A549 (cell line): Measurements from ENCODE around the gene TMEM38B. TPM values are rescaled to one million over a fixed set of nuclear protein-coding genes. Genes with fewer than 3 reads are reported as not detected.

ENCODE experiments used
- ATAC-seq, 2 experiments: fragments of 200-7000 bp in 1 of 2; fragments of >200 bp in 1 of 2; cut with Nextera tagmentation in 1 of 2; cut with Tn5 transposase in 1 of 2; 3 replicates each; pipeline versions ENCODE4 v1.8.0 to v1.9.1; 2018 to 2020; ENCODE audit warnings: mild to moderate bottlenecking in 1 of 2, moderate library complexity in 1 of 2
- CTCF ChIA-PET: fragments of 300-600 bp; sonication (Branson Sonifier 250); formaldehyde crosslinking; extraction: SDS; loops from one replicate; lab custom pipeline; 2021; ENCODE audit warnings: antibody characterized with exemption, inconsistent platforms; lab: Yijun Ruan, JAX
- POLR2A ChIA-PET: fragments of 350-600 bp; formaldehyde crosslinking; extraction: SDS; loops from one replicate; lab custom pipeline; 2021; ENCODE audit warnings: antibody characterized with exemption, inconsistent platforms; lab: Yijun Ruan, JAX
- DNase-seq, 2 experiments: peaks; one replicate each; pipeline versions ENCODE4 v3.0.0 to v3.0.0-alpha.2; 2011 to 2016; ENCODE audit warnings: low read depth in 1 of 2, low spot score in 1 of 2
- FAIRE-seq: peaks from 2 replicates; lab custom pipeline; 2011; peaks lifted over from hg19 to GRCh38; lab: Jason Lieb, UNC
- H3K27ac ChIP-seq, 2 experiments: fragments of >200 bp; sonication (Bioruptor Twin); formaldehyde crosslinking; 3 replicates each; pipeline ENCODE4 v1.5.1; 2016 to 2017
- H3K4me1 ChIP-seq: fragments of >200 bp; sonication (Bioruptor Twin); formaldehyde crosslinking; 3 replicates; pipeline ENCODE4 v1.6.1; 2016
- H3K4me2 ChIP-seq: fragments of >200 bp; sonication (Bioruptor Twin); formaldehyde crosslinking; 3 replicates; pipeline ENCODE4 v1.6.1; 2016
- H3K4me3 ChIP-seq: fragments of >200 bp; sonication (Bioruptor Twin); formaldehyde crosslinking; 3 replicates; pipeline ENCODE4 v1.5.1; 2016
- H3K9me3 ChIP-seq: fragments of >200 bp; sonication (Bioruptor Twin); formaldehyde crosslinking; 3 replicates; pipeline ENCODE4 v1.6.1; 2016
- BHLHE40 ChIP-seq: IDR thresholded peaks from 2 replicates; pipeline ENCODE4 v1.6.1; 2012; ENCODE audit warnings: low read depth, low read length, inconsistent platforms
- CBX8 ChIP-seq: fragments of 200-600 bp; sonication (generic); IDR thresholded peaks from 2 replicates; pipeline ENCODE4 v1.6.1; 2016
- CEBPB ChIP-seq, 2 experiments: fragments of >200 bp in 1 of 2; sonication (Bioruptor Twin) in 1 of 2; formaldehyde crosslinking in 1 of 2; IDR thresholded peaks; 2 replicates each; pipeline ENCODE4 v1.6.1; 2012 to 2016
- CHD4 ChIP-seq: fragments of 200-600 bp; sonication (generic); IDR thresholded peaks from 2 replicates; pipeline ENCODE4 v1.6.1; 2016; ENCODE audit warnings: antibody characterized with exemption, mild to moderate bottlenecking, borderline replicate concordance
- CTCF ChIP-seq: fragments of >200 bp; sonication (Bioruptor Twin); formaldehyde crosslinking; IDR thresholded peaks from 3 replicates; pipeline ENCODE4 v1.5.1; 2016
- EHMT2 ChIP-seq: fragments of 200-600 bp; sonication (generic); IDR thresholded peaks from 2 replicates; pipeline ENCODE4 v1.6.1; 2016; ENCODE audit warnings: antibody characterized with exemption, low read depth, mild to moderate bottlenecking, moderate library complexity
- FOSL2 ChIP-seq, 2 experiments: fragments of 450-650 bp in 1 of 2; fragments of >200 bp in 1 of 2; sonication (Bioruptor Twin) in 1 of 2; formaldehyde crosslinking; IDR thresholded peaks; 2 replicates each; pipeline versions ENCODE4 v1.5.0 to v1.6.1; 2016 to 2020; ENCODE audit warnings: mild to moderate bottlenecking in 1 of 2, moderate library complexity in 1 of 2
- FOXS1 ChIP-seq: fragments of 250-450 bp; sonication (Bioruptor Pico); IDR thresholded peaks from 2 replicates; pipeline ENCODE4 v1.5.0; 2020; ENCODE audit warnings: mild to moderate bottlenecking, moderate library complexity
- HOXB5 ChIP-seq: fragments of 250-450 bp; sonication (Bioruptor Pico); IDR thresholded peaks from 2 replicates; pipeline ENCODE4 v1.5.0; 2020; ENCODE audit warnings: mild to moderate bottlenecking, moderate library complexity
- RCOR1 ChIP-seq: fragments of 150-350 bp; IDR thresholded peaks from 2 replicates; pipeline ENCODE4 v1.6.1; 2014; ENCODE audit warnings: antibody characterized with exemption, low read length, low read depth
- SMC3 ChIP-seq: fragments of >200 bp; sonication (Bioruptor Twin); formaldehyde crosslinking; IDR thresholded peaks from 3 replicates; pipeline ENCODE4 v1.6.1; 2018; ENCODE audit warnings: inconsistent platforms
- ZNF302 ChIP-seq: fragments of 250-450 bp; sonication (Bioruptor Pico); IDR thresholded peaks from 2 replicates; pipeline ENCODE4 v1.9.0; 2021; ENCODE audit warnings: inconsistent platforms, mild to moderate bottlenecking, moderate library complexity
- ZSCAN20 ChIP-seq: fragments of 250-450 bp; sonication (Bioruptor Pico); IDR thresholded peaks from 2 replicates; pipeline ENCODE4 v1.8.0; 2022; ENCODE audit warnings: mild to moderate bottlenecking, moderate library complexity
- WGBS: methylation state at CpG from one replicate; pipeline ENCODE4 v1.1.6; 2017; ENCODE audit errors: missing lambda C conversion rate; 5-methylcytosine and 5-hydroxymethylcytosine counted together
- polyA plus RNA-seq, 4 experiments: library from polyadenylated mRNA; depleted of rRNA in 3 of 4; stranded (reverse); fragments of >200 nt; fragmentation: RNase III in 1 of 4; extraction: RNeasy Plus Mini Kit Qiagen cat#74134 plus additional on column Dnase treatment in 1 of 4; gene quantifications; 2 replicates in 3 of 4; 3 replicates in 1 of 4; pipeline ENCODE4 v1.2.3, GENCODE V29; 2011 to 2017
- TF ChIP-seq, protein P1 (sequence below): fragments of 250-450 bp; sonication (Bioruptor Pico); IDR thresholded peaks from 2 replicates; pipeline ENCODE4 v1.5.0; 2021; ENCODE audit warnings: mild to moderate bottlenecking, moderate library complexity, borderline replicate concordance
- TF ChIP-seq, protein P2 (sequence below): IDR thresholded peaks from 2 replicates; pipeline ENCODE4 v1.6.1; 2012
- TF ChIP-seq, protein P3 (sequence below): fragments of 450-650 bp; IDR thresholded peaks from 2 replicates; pipeline ENCODE4 v1.6.1; 2014; ENCODE audit warnings: antibody characterized with exemption
- TF ChIP-seq, protein P4 (sequence below): fragments of >200 bp; sonication (Bioruptor Twin); formaldehyde crosslinking; IDR thresholded peaks from 3 replicates; pipeline ENCODE4 v1.6.1; 2016

TMEM38B gene
- polyA plus RNA-seq, 2 of the 4 experiments (the other 2 are of a cell fraction) = 14.7 to 23.3 TPM

GRCh38 chr9:105663914-105664313, 30.4 kb upstream of the TMEM38B start:
- POLR2A ChIA-PET = no interaction called here

GRCh38 chr9:105667867-105668266, 26.5 kb upstream of the TMEM38B start:
- FAIRE-seq (no peak), ATAC-seq (no peak), DNase-seq (no peak)
- H3K4me1 ChIP-seq = no peaks in the 10 kb centered on the region
- H3K9me3 ChIP-seq = no peaks in the 10 kb centered on the region
- H3K4me3 ChIP-seq = no peak overlapping the region
- ChIA-PET POLR2A (no interaction called here), CTCF (interaction anchor here (1.2 kb wide), 1 partner anchor 27 kb away, joined by 3 read pairs; no protein-coding TSS in a partner anchor)
- H3K4me2 ChIP-seq = no peak overlapping the region
- no peak for TF ChIP-seq RCOR1
- TF ChIP-seq CHD4 = no peak
- TF ChIP-seq CEBPB (IDR thresholded peaks at IDR 0.05) = no peak
- TF ChIP-seq, protein P1, sequence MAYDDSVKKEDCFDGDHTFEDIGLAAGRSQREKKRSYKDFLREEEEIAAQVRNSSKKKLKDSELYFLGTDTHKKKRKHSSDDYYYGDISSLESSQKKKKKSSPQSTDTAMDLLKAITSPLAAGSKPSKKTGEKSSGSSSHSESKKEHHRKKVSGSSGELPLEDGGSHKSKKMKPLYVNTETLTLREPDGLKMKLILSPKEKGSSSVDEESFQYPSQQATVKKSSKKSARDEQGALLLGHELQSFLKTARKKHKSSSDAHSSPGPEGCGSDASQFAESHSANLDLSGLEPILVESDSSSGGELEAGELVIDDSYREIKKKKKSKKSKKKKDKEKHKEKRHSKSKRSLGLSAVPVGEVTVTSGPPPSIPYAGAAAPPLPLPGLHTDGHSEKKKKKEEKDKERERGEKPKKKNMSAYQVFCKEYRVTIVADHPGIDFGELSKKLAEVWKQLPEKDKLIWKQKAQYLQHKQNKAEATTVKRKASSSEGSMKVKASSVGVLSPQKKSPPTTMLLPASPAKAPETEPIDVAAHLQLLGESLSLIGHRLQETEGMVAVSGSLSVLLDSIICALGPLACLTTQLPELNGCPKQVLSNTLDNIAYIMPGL (CRISPR knock-in tag) = no peak
- TF ChIP-seq, protein P2, sequence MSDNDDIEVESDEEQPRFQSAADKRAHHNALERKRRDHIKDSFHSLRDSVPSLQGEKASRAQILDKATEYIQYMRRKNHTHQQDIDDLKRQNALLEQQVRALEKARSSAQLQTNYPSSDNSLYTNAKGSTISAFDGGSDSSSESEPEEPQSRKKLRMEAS = no peak
- no peak for TF ChIP-seq ZSCAN20 (CRISPR knock-in tag)
- TF ChIP-seq EHMT2 = no peak
- TF ChIP-seq CTCF = no peak
- TF ChIP-seq FOXS1 = no peak
- TF ChIP-seq FOSL2 (IDR thresholded peaks at IDR 0.05) = no peak
- TF ChIP-seq FOSL2 (CRISPR knock-in tag; IDR thresholded peaks at IDR 0.05) = no peak
- TF ChIP-seq, protein P3, sequence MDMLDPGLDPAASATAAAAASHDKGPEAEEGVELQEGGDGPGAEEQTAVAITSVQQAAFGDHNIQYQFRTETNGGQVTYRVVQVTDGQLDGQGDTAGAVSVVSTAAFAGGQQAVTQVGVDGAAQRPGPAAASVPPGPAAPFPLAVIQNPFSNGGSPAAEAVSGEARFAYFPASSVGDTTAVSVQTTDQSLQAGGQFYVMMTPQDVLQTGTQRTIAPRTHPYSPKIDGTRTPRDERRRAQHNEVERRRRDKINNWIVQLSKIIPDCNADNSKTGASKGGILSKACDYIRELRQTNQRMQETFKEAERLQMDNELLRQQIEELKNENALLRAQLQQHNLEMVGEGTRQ = no peak
- H3K27ac ChIP-seq = no peak overlapping the region
- 21% methylated on average over 4 of the region's 4 CpGs for WGBS

More at GRCh38 chr9:105663914-105664313, 30.4 kb upstream of the TMEM38B start:
- FAIRE-seq (no peak), DNase-seq (no peak), ATAC-seq (no peak)
- H3K4me3 ChIP-seq = no peak overlapping the region
- no peak overlapping the region for H3K4me2 ChIP-seq
- TF ChIP-seq HOXB5 = no peak
- TF ChIP-seq SMC3 = no peak
- no peak for TF ChIP-seq BHLHE40
- TF ChIP-seq CTCF = no peak
- TF ChIP-seq FOXS1 = no peak
- TF ChIP-seq CBX8 = no peak
- TF ChIP-seq, protein P4, sequence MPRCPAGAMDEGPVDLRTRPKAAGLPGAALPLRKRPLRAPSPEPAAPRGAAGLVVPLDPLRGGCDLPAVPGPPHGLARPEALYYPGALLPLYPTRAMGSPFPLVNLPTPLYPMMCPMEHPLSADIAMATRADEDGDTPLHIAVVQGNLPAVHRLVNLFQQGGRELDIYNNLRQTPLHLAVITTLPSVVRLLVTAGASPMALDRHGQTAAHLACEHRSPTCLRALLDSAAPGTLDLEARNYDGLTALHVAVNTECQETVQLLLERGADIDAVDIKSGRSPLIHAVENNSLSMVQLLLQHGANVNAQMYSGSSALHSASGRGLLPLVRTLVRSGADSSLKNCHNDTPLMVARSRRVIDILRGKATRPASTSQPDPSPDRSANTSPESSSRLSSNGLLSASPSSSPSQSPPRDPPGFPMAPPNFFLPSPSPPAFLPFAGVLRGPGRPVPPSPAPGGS = no peak
- TF ChIP-seq ZNF302 (CRISPR knock-in tag) = no peak
- H3K27ac ChIP-seq = no peak overlapping the region
- 61% methylated on average over 5 of the region's 5 CpGs for WGBS
- no peaks in the 10 kb centered on the region for H3K9me3 ChIP-seq
- H3K4me1 ChIP-seq = no peaks in the 10 kb centered on the region
- CTCF ChIA-PET = no interaction called here
